IPS DF 4.7 (cell line): ENCODE data around the gene GDPD5.

Source experiments
- DNase-seq: peaks from one replicate; pipeline ENCODE4 v3.0.0-alpha.2; 2013; ENCODE audit warnings: low spot score; ENCODE audit errors: extremely low read depth

The GDPD5 gene

GRCh38 chr11:75403037-75403436, 122.7 kb downstream of the GDPD5 start:
- no peak for DNase-seq

GRCh38 chr11:75402002-75402773, 123.6 kb downstream of the GDPD5 start:
- DNase-seq = no peak

- DNase-seq = no peak
Observed at GRCh38 chr11:75400146-75400865, 125.4 kb downstream of the GDPD5 start.

- DNase-seq = peak; percentile 87
Observed at GRCh38 chr11:75399344-75400145, 126.2 kb downstream of the GDPD5 start, which contains the start of gene RPS3. TSS of gene RPS3 (plus strand) at chr11:75399518. CDS start at chr11:75399548, 30 bp downstream.

- DNase-seq = no peak
Observed at GRCh38 chr11:75398906-75399305, 126.8 kb downstream of the GDPD5 start.

GRCh38 chr11:75394085-75394840, 131.5 kb downstream of the GDPD5 start:
- no peak for DNase-seq

- DNase-seq = no peak
Observed at GRCh38 chr11:75389925-75390324, 135.8 kb downstream of the GDPD5 start.

- DNase-seq = no peak
Observed at GRCh38 chr11:75389276-75389605, 136.5 kb downstream of the GDPD5 start.

- no peak for DNase-seq
Observed at GRCh38 chr11:75388386-75389275, 137.1 kb downstream of the GDPD5 start.

GRCh38 chr11:75387736-75388294, 137.9 kb downstream of the GDPD5 start:
- no peak for DNase-seq

- DNase-seq = no peak
Observed at GRCh38 chr11:75386942-75387630, 138.7 kb downstream of the GDPD5 start.
